ENCODE data around the gene SUGP1. TPM values are rescaled to one million over a fixed set of nuclear protein-coding genes. Genes with fewer than 3 reads are reported as not detected.
A peak's percentile ranks its signal among the peaks of the same experiment; 100 is the strongest.
"Not testable (repeated sequence)": the region's sequence is repeated elsewhere in the genome, so short reads cannot be mapped to it uniquely, and the experiment has no call there.

Gene SUGP1, protein sequence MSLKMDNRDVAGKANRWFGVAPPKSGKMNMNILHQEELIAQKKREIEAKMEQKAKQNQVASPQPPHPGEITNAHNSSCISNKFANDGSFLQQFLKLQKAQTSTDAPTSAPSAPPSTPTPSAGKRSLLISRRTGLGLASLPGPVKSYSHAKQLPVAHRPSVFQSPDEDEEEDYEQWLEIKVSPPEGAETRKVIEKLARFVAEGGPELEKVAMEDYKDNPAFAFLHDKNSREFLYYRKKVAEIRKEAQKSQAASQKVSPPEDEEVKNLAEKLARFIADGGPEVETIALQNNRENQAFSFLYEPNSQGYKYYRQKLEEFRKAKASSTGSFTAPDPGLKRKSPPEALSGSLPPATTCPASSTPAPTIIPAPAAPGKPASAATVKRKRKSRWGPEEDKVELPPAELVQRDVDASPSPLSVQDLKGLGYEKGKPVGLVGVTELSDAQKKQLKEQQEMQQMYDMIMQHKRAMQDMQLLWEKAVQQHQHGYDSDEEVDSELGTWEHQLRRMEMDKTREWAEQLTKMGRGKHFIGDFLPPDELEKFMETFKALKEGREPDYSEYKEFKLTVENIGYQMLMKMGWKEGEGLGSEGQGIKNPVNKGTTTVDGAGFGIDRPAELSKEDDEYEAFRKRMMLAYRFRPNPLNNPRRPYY
- total RNA-seq, result 23.9 and 28.7 TPM in 2 replicates

DNA sequence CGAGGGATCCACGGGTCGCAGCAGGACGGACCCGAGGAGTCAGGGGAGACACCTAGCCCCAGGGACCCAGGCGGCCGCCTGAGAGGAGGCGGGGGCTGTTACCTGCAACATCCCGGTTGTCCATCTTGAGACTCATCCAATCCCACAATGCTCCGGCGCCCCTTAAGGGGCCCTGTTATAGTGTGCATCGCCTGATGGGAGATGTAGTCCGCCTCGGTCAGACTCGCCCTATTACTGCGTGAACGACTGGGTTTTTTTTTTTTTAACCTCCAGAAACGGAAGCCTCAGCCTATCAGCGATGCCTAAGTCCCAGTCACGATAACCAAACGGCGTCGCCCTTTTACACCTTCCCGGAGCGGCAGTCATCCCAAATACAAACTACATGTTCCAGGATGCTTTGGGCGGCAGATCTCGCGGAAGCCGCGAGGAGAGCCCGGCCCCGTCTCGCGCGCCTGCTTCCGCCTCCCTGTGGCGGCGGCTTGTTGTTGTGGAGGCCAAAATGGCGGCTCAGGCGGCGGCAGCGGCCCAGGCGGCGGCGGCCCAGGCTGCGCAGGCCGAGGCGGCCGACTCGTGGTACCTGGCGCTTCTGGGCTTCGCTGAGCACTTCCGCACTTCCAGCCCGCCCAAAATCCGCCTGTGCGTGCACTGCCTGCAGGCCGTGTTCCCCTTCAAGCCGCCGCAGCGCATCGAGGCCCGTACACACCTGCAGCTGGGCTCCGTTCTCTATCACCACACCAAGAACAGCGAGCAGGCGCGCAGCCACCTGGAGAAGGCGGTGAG lies at the start of gene SUGP1, which contains the start of gene MAU2:
Gene SUGP1, minus strand, starts transcription at position 149 of the 780 bp plus-strand sequence. Its CDS starts 13 bp downstream, at position 136.
Gene MAU2, plus strand, starts transcription at position 469 of the 780 bp plus-strand sequence. Its CDS starts 31 bp downstream, at position 500.
- peak; percentile 74 for DNase-seq (ENCODE audit: low read depth, low spot score)

DNA sequence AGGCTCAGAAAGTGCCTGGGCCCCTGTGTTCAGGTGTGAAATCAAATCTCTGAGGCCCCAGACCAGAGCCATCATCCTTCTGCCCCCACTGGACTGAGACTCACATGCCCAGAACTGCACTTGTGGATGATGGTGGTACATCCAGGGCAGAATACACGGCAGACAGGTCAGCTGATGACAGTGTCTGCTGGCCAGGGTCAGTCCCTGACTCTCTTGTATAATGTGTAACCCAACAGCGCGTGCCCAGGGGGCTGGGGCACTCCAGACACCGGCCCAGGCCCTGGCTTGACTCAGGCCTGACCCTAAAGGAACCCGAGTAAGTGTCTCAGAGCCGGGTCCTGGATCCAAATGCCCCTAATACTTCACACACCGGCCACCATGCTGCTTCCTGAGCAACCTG lies 47.8 kb upstream of the SUGP1 start:
- DNase-seq (ENCODE audit: low read depth, low spot score), result no peak

DNA sequence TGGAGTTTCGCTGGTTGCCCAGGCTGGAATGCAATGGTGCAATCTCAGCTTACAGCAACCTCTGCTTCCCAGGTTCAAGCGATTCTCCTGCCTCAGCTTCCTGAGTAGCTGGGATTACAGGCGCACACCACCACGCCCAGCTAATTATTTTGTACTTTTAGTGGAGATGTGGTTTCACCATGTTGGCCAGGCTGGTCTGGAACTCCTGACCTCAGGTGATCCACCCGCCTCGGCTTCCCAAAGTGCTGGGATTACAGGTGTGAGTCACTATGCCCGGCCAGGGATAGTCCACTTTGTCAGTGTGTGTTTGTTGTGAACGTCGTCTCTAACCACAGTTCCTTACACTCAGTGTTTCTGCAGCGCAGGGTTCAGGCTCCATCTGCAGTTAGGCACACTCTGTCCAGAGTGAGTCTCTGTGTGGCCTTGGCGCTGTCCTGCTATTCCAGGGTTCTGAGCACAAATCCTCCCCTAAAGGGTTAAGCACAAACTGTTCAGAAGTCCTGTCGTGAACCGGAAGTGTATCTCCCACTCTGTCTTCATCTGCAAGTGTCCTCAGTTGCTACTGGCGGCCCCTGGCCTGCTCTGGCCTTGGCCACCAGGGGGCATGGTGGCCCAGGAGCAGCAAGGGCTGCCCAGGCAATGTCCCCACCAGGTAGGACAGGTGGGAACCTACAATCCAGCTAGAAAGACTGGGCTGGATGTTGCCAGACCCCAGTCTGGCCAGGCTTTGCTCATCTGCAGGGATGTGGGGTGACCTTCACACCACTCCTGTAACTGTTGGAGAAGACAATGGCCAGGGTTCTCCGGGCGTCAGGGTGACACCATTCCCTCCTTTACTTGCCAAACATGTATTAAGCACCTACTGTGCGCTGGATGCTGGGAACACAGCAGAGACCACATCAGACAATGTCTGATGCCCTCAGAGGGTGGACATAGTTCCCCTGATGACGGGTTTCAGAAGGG lies 46.4 kb upstream of the SUGP1 start:
- DNase-seq (ENCODE audit: low read depth, low spot score), result no peak

DNA sequence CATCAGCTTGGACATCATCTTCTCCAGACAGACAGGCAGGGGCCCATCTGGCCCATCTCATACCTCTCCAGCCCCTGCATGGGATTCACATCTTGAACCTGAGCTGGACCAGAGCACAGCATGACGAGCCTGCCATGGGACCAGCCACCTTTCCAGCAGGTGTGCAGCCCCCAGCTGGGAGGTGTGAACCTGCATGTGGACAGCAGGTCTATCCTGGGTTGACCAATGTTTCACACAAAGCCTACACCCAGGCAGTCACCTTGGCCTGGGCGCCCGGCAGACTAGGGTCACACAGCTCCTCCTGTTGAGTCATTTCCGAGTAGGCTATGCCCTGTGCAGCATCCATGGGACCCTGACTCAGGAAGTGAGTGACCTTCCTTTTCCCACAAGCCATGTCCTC lies 41.8 kb upstream of the SUGP1 start:
- no peak for DNase-seq (ENCODE audit: low read depth, low spot score)

DNA sequence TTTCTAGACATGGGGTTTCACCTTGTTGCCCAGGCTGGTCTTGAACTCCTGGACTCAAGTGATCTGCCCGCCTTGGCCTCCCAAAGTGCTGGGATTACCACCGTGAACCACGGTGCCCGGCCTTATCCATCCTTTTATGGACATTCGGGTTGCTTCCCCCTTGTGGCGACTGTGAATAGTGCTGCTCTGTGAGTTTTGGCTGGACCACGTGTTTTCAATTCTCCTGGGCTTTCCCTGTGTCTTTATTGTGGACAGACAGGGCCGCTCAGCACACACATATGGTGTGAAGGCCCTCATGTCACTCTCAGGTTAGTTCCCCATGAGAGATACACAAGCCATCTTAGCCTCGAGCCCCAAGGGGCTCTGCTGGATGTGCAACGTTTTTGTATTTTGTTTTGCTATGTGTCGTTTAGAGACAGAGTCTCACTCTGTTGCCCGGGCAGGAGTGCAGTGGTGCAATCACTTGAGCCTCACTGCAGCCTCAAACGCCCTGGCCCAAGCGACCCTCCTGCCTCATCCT lies 40.8 kb upstream of the SUGP1 start:
- DNase-seq (ENCODE audit: low read depth, low spot score), result peak; percentile 48

DNA sequence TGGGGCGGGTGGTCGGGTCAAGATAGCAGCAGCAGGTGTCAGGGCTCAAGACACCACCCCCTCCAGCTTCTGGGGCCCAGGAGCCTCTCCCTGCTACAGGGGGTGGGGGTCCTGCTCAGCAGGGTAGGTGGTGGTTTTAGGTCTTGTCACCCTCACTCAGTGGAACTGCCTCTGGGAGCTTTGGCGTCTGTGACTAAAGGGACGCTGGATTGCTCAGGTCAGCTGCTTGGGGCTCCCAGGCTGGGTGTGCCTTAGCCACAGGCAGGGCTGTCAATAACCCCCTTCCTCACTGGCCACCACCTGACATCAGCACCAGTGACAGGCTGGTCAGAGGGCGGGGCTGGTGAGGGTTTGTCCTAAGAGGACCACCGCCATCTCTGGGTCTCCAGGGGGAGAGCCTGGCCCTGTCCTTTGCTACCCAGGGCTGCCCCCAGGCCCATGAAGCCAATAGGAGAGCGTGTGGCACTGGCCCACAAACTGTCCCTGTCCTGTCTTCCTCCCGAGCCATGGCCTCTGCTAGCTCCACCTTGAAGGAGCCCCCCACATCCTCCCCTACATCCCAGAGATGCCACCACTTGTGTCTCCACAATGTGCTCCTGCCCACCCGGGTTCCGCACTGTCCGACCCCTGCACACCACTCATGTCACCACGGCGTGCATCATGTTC lies 36.7 kb upstream of the SUGP1 start:
- no peak for DNase-seq (ENCODE audit: low read depth, low spot score)

DNA sequence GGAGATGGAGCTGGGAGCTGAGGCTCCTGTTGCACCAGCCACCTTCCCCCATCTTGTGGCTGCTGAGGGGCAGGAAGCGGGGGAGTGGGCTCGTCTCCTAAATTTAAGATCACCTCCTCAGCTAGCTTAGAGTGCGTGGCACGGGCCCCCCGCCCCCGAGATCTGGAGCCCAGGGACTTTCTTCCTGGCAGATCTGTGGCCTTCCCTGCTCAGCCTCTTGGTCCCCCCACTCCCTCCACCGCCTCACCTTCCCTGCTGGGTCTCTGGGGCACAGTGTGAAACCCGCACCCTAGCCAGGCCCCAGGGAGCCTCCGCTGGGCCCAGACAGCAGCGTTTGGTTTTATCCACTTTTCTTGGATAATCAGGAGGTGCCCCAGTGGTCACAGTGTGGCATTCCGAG lies 36.2 kb upstream of the SUGP1 start:
- no peak for DNase-seq (ENCODE audit: low read depth, low spot score)

DNA sequence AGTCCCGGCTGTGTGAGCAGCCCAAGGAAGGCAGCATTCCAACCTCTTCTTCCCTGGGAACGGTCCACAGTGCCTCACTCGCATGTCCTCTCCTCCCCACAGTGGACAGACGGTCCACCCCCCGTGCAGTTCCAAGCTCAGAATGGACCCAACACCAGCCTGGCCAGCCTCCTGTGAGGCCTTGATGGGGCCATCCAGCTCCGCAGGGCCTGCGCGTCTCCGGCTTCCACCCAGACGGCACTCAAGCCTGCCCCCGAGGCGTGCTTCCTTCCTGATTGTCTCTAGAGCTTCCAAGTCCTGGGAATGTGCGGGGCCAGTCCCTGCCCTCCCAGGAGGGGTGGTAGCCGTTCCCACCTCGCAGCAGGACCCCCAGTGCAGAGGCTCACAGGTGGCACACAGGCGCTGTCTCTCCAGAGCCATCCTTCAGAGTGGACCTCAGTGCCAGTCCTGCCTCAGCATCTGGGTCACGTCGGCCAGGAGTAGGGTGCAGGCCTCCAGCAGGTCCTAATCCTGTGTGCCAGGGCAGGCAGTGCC lies 35.4 kb upstream of the SUGP1 start:
- no peak for DNase-seq (ENCODE audit: low read depth, low spot score)

DNA sequence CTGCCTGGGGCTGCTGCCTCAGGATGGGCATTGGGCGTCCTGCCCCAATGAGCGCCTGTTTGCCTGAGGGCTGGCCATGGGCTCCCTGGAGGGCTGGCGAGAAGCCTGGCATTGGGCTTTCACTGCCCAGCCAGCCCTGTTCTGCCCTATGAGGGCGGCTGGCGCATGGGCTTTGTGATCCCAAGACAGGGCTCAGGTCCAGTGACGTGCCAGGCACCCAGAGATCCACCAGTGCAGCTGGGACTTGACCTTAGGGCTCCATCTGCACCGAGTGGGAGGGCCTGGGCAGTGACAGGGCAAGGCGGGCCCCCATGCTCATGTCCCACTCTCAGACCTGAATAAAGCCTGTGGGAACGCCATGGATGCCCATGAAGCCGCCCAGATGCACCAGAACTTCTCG lies 34.6 kb upstream of the SUGP1 start:
- no peak for DNase-seq (ENCODE audit: low read depth, low spot score)

DNA sequence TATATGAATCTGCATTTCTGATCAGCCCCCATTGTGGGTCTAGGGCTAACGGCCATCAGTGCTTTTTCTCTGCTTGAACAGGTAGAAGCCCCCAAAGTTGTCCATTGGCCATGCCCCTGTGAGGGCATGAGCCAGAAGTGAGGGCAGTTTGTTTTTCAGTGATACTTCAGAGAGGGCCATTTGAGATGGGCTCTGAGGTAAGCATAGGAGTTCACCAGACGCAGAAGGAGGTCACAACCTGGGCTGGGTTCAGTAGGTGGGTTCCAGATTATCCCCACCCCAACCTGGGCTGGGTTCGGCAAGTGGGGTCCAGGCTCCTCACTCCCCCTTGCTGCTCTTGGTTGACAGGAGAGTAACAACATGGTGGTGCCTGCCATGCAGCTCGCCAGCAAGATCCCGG lies 33.7 kb upstream of the SUGP1 start:
- no peak for DNase-seq (ENCODE audit: low read depth, low spot score)

DNA sequence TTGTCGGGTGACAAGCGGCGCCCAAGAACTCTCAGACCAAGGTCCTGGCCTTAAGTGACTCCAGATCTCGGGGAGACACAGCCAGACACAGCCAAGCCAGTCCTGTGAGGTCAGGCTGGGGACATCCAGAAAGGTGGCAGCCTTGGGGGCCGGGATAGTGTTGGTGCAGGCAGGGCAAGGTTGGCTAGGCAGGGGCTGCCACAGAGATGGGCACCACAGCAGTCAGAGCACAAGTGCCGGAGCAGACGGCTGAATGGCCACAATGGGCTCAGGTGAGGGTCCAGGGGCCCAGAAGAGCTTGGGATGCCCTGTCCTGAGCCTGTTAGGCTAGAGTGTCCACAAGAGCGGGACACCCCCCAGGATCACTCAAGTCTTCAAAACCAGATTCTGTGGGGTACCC lies 32.5 kb upstream of the SUGP1 start:
- DNase-seq (ENCODE audit: low read depth, low spot score), result no peak

DNA sequence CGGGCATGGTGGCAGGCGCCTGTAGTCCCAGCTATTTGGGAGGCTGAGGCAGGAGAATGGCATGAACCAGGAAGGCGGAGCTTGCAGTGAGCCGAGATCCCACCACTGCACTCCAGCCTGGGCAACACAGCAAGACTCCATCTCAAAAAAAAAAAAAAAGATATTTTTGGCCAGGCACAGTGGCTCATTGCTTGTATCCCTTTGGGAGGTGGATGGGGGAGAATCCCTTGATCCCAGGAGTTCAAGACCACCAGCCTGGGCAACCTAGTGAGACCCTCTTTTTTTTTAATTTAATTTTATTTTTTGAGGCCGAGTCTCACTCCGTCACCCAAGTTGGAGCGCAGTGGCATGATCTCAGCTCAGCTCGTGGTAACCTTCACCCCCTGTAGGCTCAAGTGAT lies 30.4 kb upstream of the SUGP1 start:
- DNase-seq (ENCODE audit: low read depth, low spot score), result not testable (repeated sequence)

DNA sequence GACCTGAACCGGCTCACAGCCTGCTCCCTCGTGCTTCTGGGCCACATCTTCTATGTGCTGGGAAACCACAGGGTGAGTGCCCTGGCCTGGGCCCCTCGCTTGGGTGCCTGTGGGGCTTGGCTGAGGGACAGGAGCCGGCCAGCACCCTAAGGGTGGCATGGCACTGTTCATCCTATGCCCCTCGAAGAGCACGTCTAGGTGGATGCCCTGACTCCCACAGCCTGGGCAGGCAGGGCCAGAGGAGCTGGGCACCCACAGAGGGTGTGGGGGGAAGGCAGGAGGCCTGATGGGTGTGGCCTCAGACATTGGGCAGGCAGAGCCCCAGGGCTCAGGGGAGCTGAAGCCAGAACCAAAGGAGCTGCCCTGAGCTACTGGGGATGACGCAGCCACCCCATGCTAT lies 29.1 kb upstream of the SUGP1 start:
- DNase-seq (ENCODE audit: low read depth, low spot score), result no peak

DNA sequence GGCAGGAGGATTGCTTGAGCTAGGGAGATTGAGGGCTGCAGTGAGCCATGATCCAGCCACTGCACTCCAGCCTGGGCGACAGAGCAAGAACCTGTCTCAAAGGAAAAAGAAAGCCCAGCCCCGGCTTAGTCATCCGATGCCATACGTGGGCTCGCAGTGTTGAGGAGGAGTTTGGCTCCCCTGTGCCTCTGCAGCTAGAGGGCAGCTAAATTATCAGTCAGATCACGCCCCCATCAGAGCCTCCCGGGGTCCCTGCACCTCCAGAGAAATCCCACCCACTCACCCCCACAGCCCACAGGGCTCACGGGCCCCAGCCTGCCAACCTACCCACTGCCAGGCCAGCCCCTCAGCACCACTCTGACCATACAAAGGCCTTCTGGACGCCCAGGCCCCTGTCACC lies 28.0 kb upstream of the SUGP1 start:
- DNase-seq (ENCODE audit: low read depth, low spot score), result no peak

DNA sequence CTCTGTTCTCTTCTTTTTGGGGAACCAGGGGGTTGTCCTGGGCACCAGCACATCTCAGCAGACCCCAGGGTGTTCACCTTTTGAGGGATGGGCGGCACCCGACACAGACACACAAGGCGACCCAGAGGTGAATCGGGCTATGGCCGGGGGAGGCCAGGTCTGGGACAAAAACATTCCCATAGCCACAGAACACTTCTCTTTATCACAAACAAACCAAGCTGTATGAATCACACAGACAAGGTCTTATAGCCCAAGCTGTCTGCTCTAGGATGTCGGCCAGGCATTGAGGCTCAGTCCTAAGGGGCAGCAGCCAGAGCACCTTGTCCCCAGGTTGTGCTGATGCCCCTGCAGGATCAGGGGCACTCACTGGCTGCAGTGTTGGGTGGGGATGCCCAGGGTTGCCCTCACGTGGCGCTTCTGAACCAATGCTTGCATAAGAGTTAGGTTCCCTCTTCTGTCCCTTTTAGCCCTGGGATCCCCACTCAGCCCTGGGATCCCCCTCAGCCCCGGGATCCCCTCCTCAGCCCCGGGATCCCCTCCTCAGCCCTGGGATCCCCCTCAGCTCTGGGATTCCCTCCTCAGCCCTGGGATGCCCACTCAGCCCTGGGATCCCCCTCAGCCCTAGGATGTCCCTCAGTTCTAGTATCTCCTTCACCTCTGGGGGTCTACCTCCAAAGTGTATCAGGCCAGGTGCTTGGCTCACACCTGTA lies 27.2 kb upstream of the SUGP1 start:
- no peak for DNase-seq (ENCODE audit: low read depth, low spot score)

DNA sequence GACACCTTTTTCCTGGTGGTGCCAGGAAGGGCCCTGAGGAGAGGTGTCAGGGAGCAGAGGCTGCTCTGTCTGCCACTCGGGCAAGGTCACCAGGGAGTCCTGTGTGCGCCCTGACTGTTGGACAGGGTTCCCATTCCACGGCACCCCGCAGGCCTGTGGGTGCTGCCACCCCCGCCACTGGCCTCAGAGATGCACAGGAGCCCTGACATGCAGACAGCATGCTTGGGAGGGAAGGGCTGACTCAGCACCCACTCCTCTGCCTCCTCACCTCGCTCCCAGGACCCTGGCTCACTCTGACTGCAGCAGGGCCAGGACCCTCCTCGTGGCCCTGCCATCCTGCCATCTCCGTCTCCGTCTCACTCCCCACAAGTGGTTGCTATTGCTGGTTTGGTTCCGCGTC lies 25.7 kb upstream of the SUGP1 start:
- DNase-seq (ENCODE audit: low read depth, low spot score), result no peak

DNA sequence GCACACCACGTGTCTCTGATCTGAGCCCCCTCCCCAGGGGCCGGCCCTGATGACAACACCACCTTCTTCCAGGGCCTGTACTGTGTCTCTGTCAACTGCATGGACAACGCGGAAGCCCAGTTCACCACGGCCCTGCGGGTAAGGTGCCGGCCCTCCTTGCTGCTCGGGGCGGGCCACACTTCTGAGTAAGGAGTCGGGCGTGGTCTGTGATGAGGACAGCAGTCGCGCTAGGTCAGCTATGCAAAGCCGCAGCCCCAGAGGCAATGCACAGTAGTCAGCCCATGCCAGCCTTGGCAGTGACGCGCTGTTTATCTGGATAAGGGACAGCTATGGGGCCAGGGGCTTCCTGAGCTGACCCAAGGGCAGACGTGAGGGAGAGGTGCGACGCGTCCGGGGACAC lies 24.9 kb upstream of the SUGP1 start:
- DNase-seq (ENCODE audit: low read depth, low spot score), result no peak

DNA sequence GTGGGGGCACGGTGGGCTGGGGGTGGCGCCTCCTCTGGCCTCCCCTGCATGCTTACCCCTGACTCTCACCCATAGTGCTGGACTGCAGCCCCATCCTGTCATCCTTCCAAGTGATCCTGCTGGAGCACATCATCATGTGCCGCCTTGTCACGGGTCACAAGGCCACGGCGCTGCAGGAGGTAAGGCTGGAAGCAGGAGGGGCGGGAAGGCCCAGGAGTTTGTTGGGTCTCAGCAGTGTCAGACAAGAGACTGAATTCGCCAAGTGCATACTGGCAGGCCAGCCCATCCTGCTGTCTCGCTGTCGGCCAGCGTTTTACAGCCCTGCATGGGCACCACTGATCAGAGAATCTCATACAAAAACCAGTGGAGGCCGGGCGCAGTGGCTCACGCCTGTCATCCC lies 23.5 kb upstream of the SUGP1 start:
- DNase-seq (ENCODE audit: low read depth, low spot score), result no peak

DNA sequence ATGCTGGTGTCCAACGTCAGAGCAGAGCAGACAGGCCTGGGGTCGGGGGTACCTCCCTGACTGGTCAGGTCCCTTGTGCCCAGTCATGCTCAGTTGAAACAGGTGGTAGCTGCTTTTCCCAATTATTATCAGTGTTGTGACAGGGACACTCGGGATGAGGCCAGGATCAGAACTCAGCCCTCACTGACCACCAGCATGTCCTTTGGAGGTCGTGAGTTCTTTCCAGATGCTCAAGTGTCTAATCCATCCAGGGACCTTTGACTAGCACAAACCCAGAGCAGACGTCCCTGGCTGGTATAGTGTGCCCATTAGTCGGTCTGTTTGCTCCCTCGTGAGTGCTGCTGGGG lies 22.7 kb upstream of the SUGP1 start:
- DNase-seq (ENCODE audit: low read depth, low spot score), result no peak

All from pulmonary artery endothelial cell (primary cell).